ENCODE results near the gene PNP.
"Not testable (repeated sequence)": the region's sequence is repeated elsewhere in the genome, so short reads cannot be mapped to it uniquely, and the experiment has no call there.

PNP gene

GRCh38 chr14:20469242-20469889, at the start of gene PNP:
PNP (plus strand) TSS chr14:20469406; CDS start chr14:20469525, 119 bp downstream.
- in situ Hi-C loops (cut with MboI; ENCODE audit: low sequenced_read_pairs): no loop called here

GRCh38 chr14:20419419-20419818, 49.8 kb upstream of the PNP start:
- in situ Hi-C loops (cut with MboI; ENCODE audit: low sequenced_read_pairs): no loop called here

- in situ Hi-C loops (cut with MboI; ENCODE audit: low sequenced_read_pairs): no loop called here
These were observed 47.9 kb upstream of the PNP start for GRCh38 chr14:20421267-20421666.

GRCh38 chr14:20422886-20423285, 46.3 kb upstream of the PNP start:
- in situ Hi-C loops (cut with MboI; ENCODE audit: low sequenced_read_pairs): no loop called here

GRCh38 chr14:20424851-20425250, 44.4 kb upstream of the PNP start:
- in situ Hi-C loops (cut with MboI; ENCODE audit: low sequenced_read_pairs): no loop called here

- in situ Hi-C loops (cut with MboI; ENCODE audit: low sequenced_read_pairs): no loop called here
These were observed 41.8 kb upstream of the PNP start for GRCh38 chr14:20427231-20428009.

- in situ Hi-C loops (cut with MboI; ENCODE audit: low sequenced_read_pairs): no loop called here
These were observed 41.2 kb upstream of the PNP start for GRCh38 chr14:20428010-20428365.

- in situ Hi-C loops (cut with MboI; ENCODE audit: low sequenced_read_pairs): no loop called here
These were observed 40.4 kb upstream of the PNP start for GRCh38 chr14:20428802-20429201.

- in situ Hi-C loops (cut with MboI; ENCODE audit: low sequenced_read_pairs): no loop called here
These were observed 39.2 kb upstream of the PNP start for GRCh38 chr14:20429801-20430669.

- in situ Hi-C loops (cut with MboI; ENCODE audit: low sequenced_read_pairs): no loop called here
These were observed 34.3 kb upstream of the PNP start for GRCh38 chr14:20434701-20435581.

GRCh38 chr14:20435582-20436362, 33.4 kb upstream of the PNP start, which contains the start of gene KLHL33:
KLHL33 (minus strand) TSS chr14:20436166; CDS start chr14:20435811, 355 bp downstream.
- in situ Hi-C loops (cut with MboI; ENCODE audit: low sequenced_read_pairs): no loop called here

- in situ Hi-C loops (cut with MboI; ENCODE audit: low sequenced_read_pairs): no loop called here
These were observed 32.8 kb upstream of the PNP start for GRCh38 chr14:20436363-20436755.

GRCh38 chr14:20438664-20439063, 30.5 kb upstream of the PNP start:
- in situ Hi-C loops (cut with MboI; ENCODE audit: low sequenced_read_pairs): no loop called here

GRCh38 chr14:20440465-20440864, 28.7 kb upstream of the PNP start:
- in situ Hi-C loops (cut with MboI; ENCODE audit: low sequenced_read_pairs): no loop called here

- in situ Hi-C loops (cut with MboI; ENCODE audit: low sequenced_read_pairs): no loop called here
These were observed 28.3 kb upstream of the PNP start for GRCh38 chr14:20440882-20441281.

- in situ Hi-C loops (cut with MboI; ENCODE audit: low sequenced_read_pairs): no loop called here
These were observed 27.7 kb upstream of the PNP start for GRCh38 chr14:20441461-20441860.

GRCh38 chr14:20443650-20444049, 25.6 kb upstream of the PNP start:
- in situ Hi-C loops (cut with MboI; ENCODE audit: low sequenced_read_pairs): not testable (repeated sequence)

- in situ Hi-C loops (cut with MboI; ENCODE audit: low sequenced_read_pairs): no loop called here
These were observed 22.3 kb upstream of the PNP start for GRCh38 chr14:20446889-20447288.

- in situ Hi-C loops (cut with MboI; ENCODE audit: low sequenced_read_pairs): not testable (repeated sequence)
These were observed 16.4 kb upstream of the PNP start for GRCh38 chr14:20452831-20453230.

Measured in HL-60/S4 treated with phorbol 12-myristate 13-acetate at 8.2 ng/mL for 4 days and 3 days (cell line).